Nephron progenitor cell (in vitro differentiated cells): Measurements from ENCODE around the gene VTI1A.
A peak's percentile ranks its signal among the peaks of the same experiment; 100 is the strongest.

Experiments
- DNase-seq: peaks from one replicate; pipeline ENCODE4 v3.0.0; 2021
- H3K27ac Mint-ChIP-seq: 2 replicates; pipeline ENCODE4 v1.8.0; 2021; ENCODE audit warnings: mild to moderate bottlenecking, moderate library complexity, mixed read lengths
- H3K27me3 Mint-ChIP-seq: 2 replicates; pipeline ENCODE4 v1.8.0; 2021; ENCODE audit warnings: mild to moderate bottlenecking, low read depth, mixed read lengths; ENCODE audit not compliant: poor library complexity
- H3K36me3 Mint-ChIP-seq: 2 replicates; pipeline ENCODE4 v1.8.0; 2021; ENCODE audit warnings: low read depth, mixed read lengths
- H3K4me1 Mint-ChIP-seq: 2 replicates; pipeline ENCODE4 v1.8.0; 2021; ENCODE audit warnings: mixed read lengths
- H3K4me3 Mint-ChIP-seq: 2 replicates; pipeline ENCODE4 v1.8.0; 2021; ENCODE audit warnings: mild to moderate bottlenecking, moderate library complexity, mixed read lengths
- H3K9me3 Mint-ChIP-seq: 2 replicates; pipeline ENCODE4 v1.8.0; 2021; ENCODE audit warnings: mild to moderate bottlenecking, moderate library complexity, mixed read lengths
- CTCF ChIP-seq: fragments of 200-600 bp; sonication (generic); IDR thresholded peaks from 2 replicates; pipeline ENCODE4 v1.5.0; 2021; ENCODE audit warnings: antibody characterized with exemption

The VTI1A gene

GRCh38 chr10:112524641-112525040 lies 77.6 kb downstream of the VTI1A start:
- Mint-ChIP-seq H3K4me1 (peaks cover 5% of the 10 kb centered on the region), H3K9me3 (no peaks in the 10 kb centered on the region), H3K27ac (no peak overlapping the region), H3K36me3 (no peaks in the 10 kb centered on the region), H3K27me3 (no peaks in the 10 kb centered on the region), H3K4me3 (no peak overlapping the region)
- TF ChIP-seq CTCF, result no peak
- DNase-seq, result no peak

GRCh38 chr10:112525200-112525599 lies 78.2 kb downstream of the VTI1A start:
- H3K27me3 Mint-ChIP-seq, result no peaks in the 10 kb centered on the region
- DNase-seq, result no peak
- no peak overlapping the region for H3K27ac Mint-ChIP-seq
- no peak overlapping the region for H3K4me3 Mint-ChIP-seq
- no peak for TF ChIP-seq CTCF
- H3K4me1 Mint-ChIP-seq, result peaks cover 5% of the 10 kb centered on the region
- no peaks in the 10 kb centered on the region for H3K9me3 Mint-ChIP-seq
- H3K36me3 Mint-ChIP-seq, result no peaks in the 10 kb centered on the region

GRCh38 chr10:112526139-112526538 lies 79.1 kb downstream of the VTI1A start:
- H3K4me1 Mint-ChIP-seq, result peaks cover 5% of the 10 kb centered on the region
- H3K9me3 Mint-ChIP-seq, result no peaks in the 10 kb centered on the region
- no peak overlapping the region for H3K4me3 Mint-ChIP-seq
- no peak overlapping the region for H3K27ac Mint-ChIP-seq
- H3K36me3 Mint-ChIP-seq, result no peaks in the 10 kb centered on the region
- no peaks in the 10 kb centered on the region for H3K27me3 Mint-ChIP-seq
- no peak for TF ChIP-seq CTCF
- no peak for DNase-seq

GRCh38 chr10:112526906-112527305 lies 79.9 kb downstream of the VTI1A start:
- no peak for TF ChIP-seq CTCF
- H3K4me3 Mint-ChIP-seq, result peak overlapping the region; percentile 14
- H3K27ac Mint-ChIP-seq, result no peak overlapping the region
- no peaks in the 10 kb centered on the region for H3K27me3 Mint-ChIP-seq
- H3K36me3 Mint-ChIP-seq, result no peaks in the 10 kb centered on the region
- H3K4me1 Mint-ChIP-seq, result peaks cover 5% of the 10 kb centered on the region
- no peaks in the 10 kb centered on the region for H3K9me3 Mint-ChIP-seq
- DNase-seq, result no peak

- H3K4me3 Mint-ChIP-seq, result no peak overlapping the region
- no peak for DNase-seq
- H3K9me3 Mint-ChIP-seq, result no peaks in the 10 kb centered on the region
- no peak overlapping the region for H3K27ac Mint-ChIP-seq
- no peaks in the 10 kb centered on the region for H3K27me3 Mint-ChIP-seq
- H3K4me1 Mint-ChIP-seq, result peaks cover 5% of the 10 kb centered on the region
- H3K36me3 Mint-ChIP-seq, result no peaks in the 10 kb centered on the region
- no peak for TF ChIP-seq CTCF
These were observed 81.2 kb downstream of the VTI1A start for GRCh38 chr10:112528235-112528634.

GRCh38 chr10:112531421-112531820 lies 84.4 kb downstream of the VTI1A start:
- no peak for DNase-seq
- Mint-ChIP-seq H3K27ac (no peak overlapping the region), H3K36me3 (no peaks in the 10 kb centered on the region), H3K9me3 (no peaks in the 10 kb centered on the region), H3K27me3 (no peaks in the 10 kb centered on the region), H3K4me1 (peaks cover 11% of the 10 kb centered on the region), H3K4me3 (no peak overlapping the region)
- no peak for TF ChIP-seq CTCF
